ENCODE measurements around the gene CHD8. TPM values are rescaled to one million over a fixed set of nuclear protein-coding genes. Genes with fewer than 3 reads are reported as not detected.

The CHD8 gene
- total and polyA plus RNA-seq, 2 of the 4 experiments (the other 2 are of a cell fraction), result 32.1 to 55.0 TPM

DNA sequence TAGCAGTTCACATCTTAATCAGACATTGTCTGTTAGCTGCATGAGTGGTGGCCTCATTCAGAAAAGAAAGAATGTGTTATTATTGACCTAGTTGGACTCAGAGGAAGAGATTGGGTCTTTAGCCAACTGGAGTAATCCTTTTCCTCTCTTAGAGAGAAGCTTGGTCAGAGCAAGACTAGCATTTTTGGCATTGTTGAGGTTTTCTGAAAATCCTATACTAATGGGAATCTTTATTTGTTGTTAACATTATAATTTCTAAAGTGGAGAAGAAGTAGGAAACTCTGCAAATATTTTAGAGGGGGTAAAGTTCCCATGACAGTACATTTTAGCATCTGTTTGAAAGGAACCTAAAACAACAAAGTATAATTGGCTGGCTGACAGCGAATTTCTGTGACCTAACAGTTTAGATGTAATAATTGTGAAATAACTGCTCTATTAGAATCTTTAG lies 30.7 kb upstream of the CHD8 start:
- in situ Hi-C loops (cut with MboI; ENCODE audit: low sequenced_read_pairs) (no loop called here), intact Hi-C loops (cut with micrococcal nuclease) (no loop called here), dilution Hi-C loops (cut with HindIII; ENCODE audit: low sequenced_read_pairs, unreplicated experiment) (no loop called here)
- Histone ChIP-seq H3K23ac (ENCODE audit: low read depth, low read length) (no peak overlapping the region), H3K14ac (replicated peaks; ENCODE audit: low read depth, low read length) (no peak overlapping the region), H3K9me1 (ENCODE audit: insufficient read depth, low read length) (peaks cover 3% of the 10 kb centered on the region), H3K4me1 (ENCODE audit: control insufficient read depth, insufficient read depth, low read length) (peaks cover 8% of the 10 kb centered on the region; the same call in 1 of the 2 replicates), H2BK120ac (ENCODE audit: low read depth, low read length) (no peak overlapping the region), H3K56ac (ENCODE audit: extremely low read depth, insufficient read depth, low read length) (no peak overlapping the region), H3K9me3 (ENCODE audit: control insufficient read depth, insufficient read depth, low read length) (no peaks in the 10 kb centered on the region), H2AFZ (replicated peaks; ENCODE audit: low read length, poor library complexity) (no peak overlapping the region), H3K27ac (ENCODE audit: insufficient read depth, low read length) (peak overlapping the region; percentile 37; the same call in 1 of the 2 replicates), H3K4me3 (ENCODE audit: insufficient read depth, low read depth, low read length) (no peak overlapping the region), H3K27me3 (ENCODE audit: control insufficient read depth, insufficient read depth, low read length) (no peaks in the 10 kb centered on the region), H4K8ac (ENCODE audit: low read depth in 2 of 2, low read length in 2 of 2) (no peak overlapping the region), H4K20me1 (ENCODE audit: insufficient read depth, low read length) (no peaks in the 10 kb centered on the region; the same call in 1 of the 2 replicates), H3K36me3 (ENCODE audit: control insufficient read depth, insufficient read depth, low read length) (peaks cover 26% of the 10 kb centered on the region), H4K91ac (ENCODE audit: insufficient read depth, low read depth, low read length) (no peak overlapping the region), H2AK9ac (replicated peaks; ENCODE audit: low read depth, low read length, poor library complexity) (no peak overlapping the region), H2AK5ac (ENCODE audit: low read depth, low read length) (no peak overlapping the region), H3K4me2 (ENCODE audit: low read depth, low read length) (peak overlapping the region; percentile 71), H2BK5ac (ENCODE audit: low read depth, low read length, poor library complexity, severe bottlenecking) (no peak overlapping the region), H2BK15ac (ENCODE audit: low read depth, low read length) (no peak overlapping the region), H2BK20ac (ENCODE audit: low read depth, low read length) (no peak overlapping the region), H3K18ac (ENCODE audit: low read depth, low read length) (no peak overlapping the region), H3K79me1 (ENCODE audit: low read depth in 1 of 2, low read length in 2 of 2) (peaks cover 12 to 15% of the 10 kb centered on the region in 2 experiments), H4K5ac (ENCODE audit: low read depth, low read length) (no peak overlapping the region), H3K4ac (ENCODE audit: low read depth, low read length) (no peak overlapping the region), H3K9ac (ENCODE audit: low read depth, low read length) (no peak overlapping the region)
- no TSS peak for BruUV-seq (replicated peaks)
- CTCF ChIA-PET, result no interaction called here
- POLR2A ChIA-PET (ENCODE audit: unreplicated experiment), result no interaction called here
- ATAC-seq (ENCODE audit: low read depth) (peak; percentile 97), DNase-seq (peak; percentile 79)
- no CpG with 5 or more reads among the region's 1 CpG for WGBS, 2 experiments (ENCODE audit: extremely low coverage in 2 of 2, insufficient read length in 1 of 2)
- TF ChIP-seq CEBPB (IDR thresholded peaks at IDR 0.05; ENCODE audit: low read depth, low read length) (peak; percentile 78), MAFK (IDR thresholded peaks at IDR 0.05; ENCODE audit: low read depth, low read length) (no peak), POLR2A (IDR thresholded peaks at IDR 0.05; ENCODE audit: low read depth, low read length) (no peak)

Data from IMR-90 (cell line).